Lower lobe of right lung (tissue), 2 donors: ENCODE results near the gene ARHGEF28. TPM values are rescaled to one million over a fixed set of nuclear protein-coding genes. Genes with fewer than 3 reads are reported as not detected.

Experiments used
- ATAC-seq, 2 donors: fragments of 200-7000 bp; cut with Tn5 transposase; one replicate each; pipeline ENCODE4 v1.9.1; 2020 to 2022; ENCODE audit warnings: mild to moderate bottlenecking in 2 of 2, moderate library complexity in 2 of 2
- DNase-seq: peaks from one replicate; pipeline ENCODE4 v3.0.0-alpha.2; 2020
- H3K27ac ChIP-seq: fragments of 200-600 bp; one replicate; pipeline ENCODE4 v1.8.0; 2022
- H3K27me3 ChIP-seq: fragments of 200-600 bp; one replicate; pipeline ENCODE4 v1.8.0; 2022; ENCODE audit warnings: low read depth
- H3K36me3 ChIP-seq: fragments of 200-600 bp; one replicate; pipeline ENCODE4 v1.8.0; 2022; ENCODE audit warnings: mild to moderate bottlenecking
- H3K4me1 ChIP-seq: fragments of 200-600 bp; one replicate; pipeline ENCODE4 v1.8.0; 2022
- H3K4me3 ChIP-seq: fragments of 200-600 bp; one replicate; pipeline ENCODE4 v1.8.0; 2022; ENCODE audit warnings: mild to moderate bottlenecking
- H3K9me3 ChIP-seq: fragments of 200-600 bp; one replicate; pipeline ENCODE4 v1.8.0; 2022
- intact Hi-C: fragments of 100-400 bp; cut with DNase I; formaldehyde crosslinking; loops from one replicate; pipeline ENCODE4 v1.11.0; 2022
- total RNA-seq: library from RNA; stranded (reverse); fragmentation: NEBNext Ultra II Directional; extraction: Animal tissue kit (Norgen Biotek cat#: 25700); gene quantifications from one replicate; pipeline ENCODE4 v1.2.1, GENCODE V29; 2021
- TF ChIP-seq, protein P1 (sequence below): fragments of 200-600 bp; IDR thresholded peaks from one replicate; pipeline ENCODE4 v1.8.0; 2022; ENCODE audit warnings: antibody characterized with exemption, mild to moderate bottlenecking
- donor health status: DM: no; HTN: yes; CAD: no; lungs with severe emphysema.

Gene ARHGEF28
- total RNA-seq, 1 donor from 2014 or later: 30.4 TPM

DNA sequence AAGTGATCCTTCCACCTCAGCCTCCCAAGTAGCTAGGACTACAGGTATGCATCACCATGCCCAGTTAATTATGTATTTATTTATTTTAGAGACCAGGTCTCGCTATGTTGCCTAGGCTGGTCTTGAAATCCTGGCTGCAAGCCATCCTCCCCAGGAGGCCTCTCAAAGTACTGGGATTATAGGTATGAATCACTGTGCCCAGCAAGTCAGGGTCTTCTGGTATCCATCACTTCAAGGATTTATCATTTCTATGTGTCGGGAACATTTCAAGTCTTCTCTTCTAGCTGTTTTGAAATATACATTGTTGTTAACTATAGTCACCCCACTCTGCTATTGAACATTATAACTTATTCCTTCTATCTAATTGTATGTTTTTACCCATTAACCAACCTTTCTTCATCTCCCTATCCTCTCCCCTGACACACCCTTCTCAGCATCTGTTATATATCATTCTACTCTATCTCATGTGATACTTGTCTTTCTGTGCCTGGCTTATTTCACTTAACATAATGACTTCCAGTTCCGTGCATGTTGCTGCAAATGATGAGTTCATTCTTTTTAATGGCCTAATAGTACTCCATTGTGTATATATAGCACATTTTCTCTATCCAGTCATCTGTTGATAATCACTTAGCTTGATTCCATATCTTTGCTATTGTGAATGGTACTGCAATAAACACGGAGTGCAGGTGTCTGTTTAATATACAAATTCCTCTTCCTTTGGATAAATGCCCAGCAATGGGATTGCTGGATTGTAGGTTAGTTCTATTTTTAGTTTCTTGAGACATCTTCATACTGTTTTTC lies 34.1 kb upstream of the ARHGEF28 start:
- DNase-seq: no peak
- Histone ChIP-seq H3K4me1 (no peaks in the 10 kb centered on the region), H3K4me3 (no peak overlapping the region), H3K36me3 (no peaks in the 10 kb centered on the region), H3K27me3 (no peaks in the 10 kb centered on the region), H3K9me3 (no peaks in the 10 kb centered on the region), H3K27ac (no peak overlapping the region)
- intact Hi-C loops: loop anchor here (5.0 kb wide), 1 partner anchor 200 kb away; no protein-coding TSS in a partner anchor
- ATAC-seq: no peak
- TF ChIP-seq, protein P1, sequence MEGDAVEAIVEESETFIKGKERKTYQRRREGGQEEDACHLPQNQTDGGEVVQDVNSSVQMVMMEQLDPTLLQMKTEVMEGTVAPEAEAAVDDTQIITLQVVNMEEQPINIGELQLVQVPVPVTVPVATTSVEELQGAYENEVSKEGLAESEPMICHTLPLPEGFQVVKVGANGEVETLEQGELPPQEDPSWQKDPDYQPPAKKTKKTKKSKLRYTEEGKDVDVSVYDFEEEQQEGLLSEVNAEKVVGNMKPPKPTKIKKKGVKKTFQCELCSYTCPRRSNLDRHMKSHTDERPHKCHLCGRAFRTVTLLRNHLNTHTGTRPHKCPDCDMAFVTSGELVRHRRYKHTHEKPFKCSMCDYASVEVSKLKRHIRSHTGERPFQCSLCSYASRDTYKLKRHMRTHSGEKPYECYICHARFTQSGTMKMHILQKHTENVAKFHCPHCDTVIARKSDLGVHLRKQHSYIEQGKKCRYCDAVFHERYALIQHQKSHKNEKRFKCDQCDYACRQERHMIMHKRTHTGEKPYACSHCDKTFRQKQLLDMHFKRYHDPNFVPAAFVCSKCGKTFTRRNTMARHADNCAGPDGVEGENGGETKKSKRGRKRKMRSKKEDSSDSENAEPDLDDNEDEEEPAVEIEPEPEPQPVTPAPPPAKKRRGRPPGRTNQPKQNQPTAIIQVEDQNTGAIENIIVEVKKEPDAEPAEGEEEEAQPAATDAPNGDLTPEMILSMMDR: no peak

DNA sequence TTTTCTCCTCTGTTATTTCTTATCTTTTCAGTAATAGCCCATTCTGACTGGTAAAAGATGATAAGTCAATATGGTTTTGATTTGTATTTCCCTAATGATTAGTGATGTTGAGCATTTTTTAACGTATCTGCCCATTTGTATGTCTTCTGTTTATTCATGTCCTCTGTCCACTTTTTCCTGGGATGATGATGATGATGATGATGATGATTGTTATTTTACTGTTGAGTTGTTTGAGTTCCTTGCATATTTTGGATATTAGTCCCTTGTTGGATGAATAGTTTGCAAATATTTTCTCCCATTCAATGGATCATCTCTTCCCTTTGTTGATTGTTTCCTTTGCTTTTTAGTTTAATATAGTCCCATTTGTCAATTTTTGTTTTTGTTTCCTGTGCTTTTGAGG lies 33.4 kb upstream of the ARHGEF28 start:
- ATAC-seq: no peak
- no peak overlapping the region for H3K4me3 ChIP-seq
- TF ChIP-seq, protein P1: no peak
- no peak for DNase-seq
- no peaks in the 10 kb centered on the region for H3K4me1 ChIP-seq
- H3K27me3 ChIP-seq: no peaks in the 10 kb centered on the region
- H3K36me3 ChIP-seq: no peaks in the 10 kb centered on the region
- no peaks in the 10 kb centered on the region for H3K9me3 ChIP-seq
- H3K27ac ChIP-seq: no peak overlapping the region
- intact Hi-C loops: loop anchor here (5.0 kb wide), 1 partner anchor 200 kb away; no protein-coding TSS in a partner anchor

DNA sequence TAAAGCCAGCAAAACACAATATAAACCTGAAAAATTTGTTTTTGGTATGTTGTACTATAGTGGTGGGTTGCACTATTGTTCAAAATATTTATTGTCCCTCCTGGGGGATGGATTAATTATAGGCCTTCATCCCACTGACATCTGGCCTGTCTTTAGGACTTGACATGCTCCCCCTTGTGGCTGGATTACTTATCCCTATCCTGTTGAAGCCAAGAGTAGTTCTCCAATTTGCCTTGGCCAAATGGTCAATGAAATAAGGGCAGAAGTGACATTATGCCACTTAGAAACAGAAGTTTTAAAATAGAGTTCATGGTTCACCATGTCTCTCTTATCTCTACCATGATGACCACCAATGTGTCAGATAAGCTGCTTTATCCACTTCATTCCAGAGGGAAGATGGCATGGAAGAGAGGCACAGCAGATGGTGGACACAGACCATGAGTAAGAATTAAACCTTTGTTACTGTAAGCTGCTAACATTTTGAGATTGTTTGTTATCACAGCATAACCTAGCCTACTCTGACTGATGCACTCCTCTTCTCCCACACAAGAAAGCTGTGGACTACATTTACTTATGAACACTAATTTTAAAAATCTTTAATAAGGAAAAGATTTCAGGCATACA lies 29.2 kb upstream of the ARHGEF28 start:
- TF ChIP-seq, protein P1: peak; percentile 57
- no peaks in the 10 kb centered on the region for H3K4me1 ChIP-seq
- DNase-seq (no peak), ATAC-seq (peak in 1 of 2 donors; percentile 55)
- H3K27ac ChIP-seq: no peak overlapping the region
- no peak overlapping the region for H3K4me3 ChIP-seq
- intact Hi-C loops: no loop called here
- no peaks in the 10 kb centered on the region for H3K36me3 ChIP-seq
- H3K9me3 ChIP-seq: no peaks in the 10 kb centered on the region
- H3K27me3 ChIP-seq: no peaks in the 10 kb centered on the region

DNA sequence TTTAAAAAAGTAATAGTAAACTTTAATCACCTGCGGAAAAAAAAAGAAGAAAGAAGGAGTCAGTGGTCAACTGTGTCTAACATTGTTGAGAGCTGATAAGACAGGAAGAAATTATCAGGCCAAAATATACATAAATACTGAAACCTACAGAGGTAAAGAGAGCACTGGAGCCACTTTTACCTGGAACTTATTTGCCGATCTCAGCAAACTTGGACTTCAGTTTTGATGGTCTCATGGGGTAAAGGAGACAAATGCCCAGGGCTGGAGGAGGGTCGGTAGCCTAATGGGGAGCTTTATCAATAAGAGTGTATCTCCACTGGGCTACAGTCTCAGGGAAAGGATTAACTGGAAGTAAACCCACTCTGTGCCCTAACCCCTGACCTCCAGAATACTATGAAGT lies 26.6 kb upstream of the ARHGEF28 start:
- Histone ChIP-seq H3K4me3 (no peak overlapping the region), H3K9me3 (no peaks in the 10 kb centered on the region), H3K36me3 (no peaks in the 10 kb centered on the region), H3K4me1 (no peaks in the 10 kb centered on the region), H3K27ac (no peak overlapping the region), H3K27me3 (no peaks in the 10 kb centered on the region)
- ATAC-seq (no peak), DNase-seq (no peak)
- intact Hi-C loops: no loop called here
- TF ChIP-seq, protein P1: no peak

DNA sequence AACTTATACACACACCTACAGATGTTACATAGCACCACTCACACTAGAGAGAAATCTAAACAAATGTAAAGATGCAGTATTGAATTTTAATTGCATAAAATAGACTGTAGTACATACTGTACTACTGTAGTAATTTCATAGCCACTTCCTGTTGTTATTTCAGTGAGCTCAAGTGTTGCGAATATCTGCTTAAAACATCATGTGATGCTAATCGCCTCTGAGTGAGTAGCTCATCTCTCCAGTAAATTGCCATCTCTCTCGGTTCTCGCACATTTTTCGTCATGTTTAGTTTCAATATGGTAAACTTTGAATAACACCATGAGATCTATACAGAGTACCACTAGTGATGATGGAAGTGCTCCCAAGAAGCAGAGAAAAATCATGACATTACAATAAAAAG lies 22.0 kb upstream of the ARHGEF28 start:
- intact Hi-C loops: no loop called here
- no peak overlapping the region for H3K27ac ChIP-seq

More for the DNA sequence above, 22.0 kb upstream of the ARHGEF28 start:
- TF ChIP-seq, protein P1: no peak
- DNase-seq (no peak), ATAC-seq (peak in 1 of 2 donors; percentile 68)
- Histone ChIP-seq H3K4me1 (no peaks in the 10 kb centered on the region), H3K9me3 (no peaks in the 10 kb centered on the region), H3K4me3 (no peak overlapping the region), H3K27me3 (no peaks in the 10 kb centered on the region), H3K36me3 (no peaks in the 10 kb centered on the region)
